Measurements from ENCODE around the gene SYTL5. TPM values are rescaled to one million over a fixed set of nuclear protein-coding genes. Genes with fewer than 3 reads are reported as not detected.

Gene SYTL5
- total and polyA plus RNA-seq, 2 experiments from 2014 or later: 0.23 to 0.35 TPM

DNA sequence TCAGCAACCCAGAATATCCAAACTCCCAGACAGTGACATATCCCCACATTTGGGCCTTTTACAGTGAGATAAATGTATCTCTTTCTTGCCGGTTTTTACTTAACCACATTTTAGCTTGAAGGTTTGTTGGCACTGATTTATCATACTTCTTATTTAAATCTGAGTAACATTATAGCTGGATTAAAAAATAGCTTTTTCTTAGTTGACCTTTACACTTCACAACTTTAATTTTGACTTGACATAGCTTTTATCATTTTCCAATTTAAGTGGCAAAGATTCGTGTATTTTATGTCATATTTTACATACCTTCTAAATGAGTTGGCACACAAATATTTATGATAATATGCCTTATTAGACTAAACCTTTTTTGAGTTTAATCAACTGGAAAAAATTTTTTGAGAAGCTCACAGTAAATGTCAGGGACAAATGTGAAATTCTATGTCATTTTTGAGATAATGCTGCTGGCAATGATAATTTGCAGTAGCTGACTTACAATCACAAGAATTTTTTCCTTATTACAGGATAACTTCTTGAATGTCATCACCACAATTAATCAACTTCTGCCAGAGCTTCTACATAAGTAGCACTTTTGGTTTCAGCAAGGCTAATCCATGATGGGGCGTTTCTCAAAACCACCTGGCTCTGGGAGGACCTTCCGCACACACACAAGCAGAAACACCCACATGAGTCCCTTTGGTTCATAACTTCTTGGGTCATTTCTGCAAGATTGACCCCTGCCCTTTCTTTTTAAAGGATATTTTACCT, 80.3 kb downstream of the SYTL5 start (continued):
- TF ChIP-seq, protein P1, sequence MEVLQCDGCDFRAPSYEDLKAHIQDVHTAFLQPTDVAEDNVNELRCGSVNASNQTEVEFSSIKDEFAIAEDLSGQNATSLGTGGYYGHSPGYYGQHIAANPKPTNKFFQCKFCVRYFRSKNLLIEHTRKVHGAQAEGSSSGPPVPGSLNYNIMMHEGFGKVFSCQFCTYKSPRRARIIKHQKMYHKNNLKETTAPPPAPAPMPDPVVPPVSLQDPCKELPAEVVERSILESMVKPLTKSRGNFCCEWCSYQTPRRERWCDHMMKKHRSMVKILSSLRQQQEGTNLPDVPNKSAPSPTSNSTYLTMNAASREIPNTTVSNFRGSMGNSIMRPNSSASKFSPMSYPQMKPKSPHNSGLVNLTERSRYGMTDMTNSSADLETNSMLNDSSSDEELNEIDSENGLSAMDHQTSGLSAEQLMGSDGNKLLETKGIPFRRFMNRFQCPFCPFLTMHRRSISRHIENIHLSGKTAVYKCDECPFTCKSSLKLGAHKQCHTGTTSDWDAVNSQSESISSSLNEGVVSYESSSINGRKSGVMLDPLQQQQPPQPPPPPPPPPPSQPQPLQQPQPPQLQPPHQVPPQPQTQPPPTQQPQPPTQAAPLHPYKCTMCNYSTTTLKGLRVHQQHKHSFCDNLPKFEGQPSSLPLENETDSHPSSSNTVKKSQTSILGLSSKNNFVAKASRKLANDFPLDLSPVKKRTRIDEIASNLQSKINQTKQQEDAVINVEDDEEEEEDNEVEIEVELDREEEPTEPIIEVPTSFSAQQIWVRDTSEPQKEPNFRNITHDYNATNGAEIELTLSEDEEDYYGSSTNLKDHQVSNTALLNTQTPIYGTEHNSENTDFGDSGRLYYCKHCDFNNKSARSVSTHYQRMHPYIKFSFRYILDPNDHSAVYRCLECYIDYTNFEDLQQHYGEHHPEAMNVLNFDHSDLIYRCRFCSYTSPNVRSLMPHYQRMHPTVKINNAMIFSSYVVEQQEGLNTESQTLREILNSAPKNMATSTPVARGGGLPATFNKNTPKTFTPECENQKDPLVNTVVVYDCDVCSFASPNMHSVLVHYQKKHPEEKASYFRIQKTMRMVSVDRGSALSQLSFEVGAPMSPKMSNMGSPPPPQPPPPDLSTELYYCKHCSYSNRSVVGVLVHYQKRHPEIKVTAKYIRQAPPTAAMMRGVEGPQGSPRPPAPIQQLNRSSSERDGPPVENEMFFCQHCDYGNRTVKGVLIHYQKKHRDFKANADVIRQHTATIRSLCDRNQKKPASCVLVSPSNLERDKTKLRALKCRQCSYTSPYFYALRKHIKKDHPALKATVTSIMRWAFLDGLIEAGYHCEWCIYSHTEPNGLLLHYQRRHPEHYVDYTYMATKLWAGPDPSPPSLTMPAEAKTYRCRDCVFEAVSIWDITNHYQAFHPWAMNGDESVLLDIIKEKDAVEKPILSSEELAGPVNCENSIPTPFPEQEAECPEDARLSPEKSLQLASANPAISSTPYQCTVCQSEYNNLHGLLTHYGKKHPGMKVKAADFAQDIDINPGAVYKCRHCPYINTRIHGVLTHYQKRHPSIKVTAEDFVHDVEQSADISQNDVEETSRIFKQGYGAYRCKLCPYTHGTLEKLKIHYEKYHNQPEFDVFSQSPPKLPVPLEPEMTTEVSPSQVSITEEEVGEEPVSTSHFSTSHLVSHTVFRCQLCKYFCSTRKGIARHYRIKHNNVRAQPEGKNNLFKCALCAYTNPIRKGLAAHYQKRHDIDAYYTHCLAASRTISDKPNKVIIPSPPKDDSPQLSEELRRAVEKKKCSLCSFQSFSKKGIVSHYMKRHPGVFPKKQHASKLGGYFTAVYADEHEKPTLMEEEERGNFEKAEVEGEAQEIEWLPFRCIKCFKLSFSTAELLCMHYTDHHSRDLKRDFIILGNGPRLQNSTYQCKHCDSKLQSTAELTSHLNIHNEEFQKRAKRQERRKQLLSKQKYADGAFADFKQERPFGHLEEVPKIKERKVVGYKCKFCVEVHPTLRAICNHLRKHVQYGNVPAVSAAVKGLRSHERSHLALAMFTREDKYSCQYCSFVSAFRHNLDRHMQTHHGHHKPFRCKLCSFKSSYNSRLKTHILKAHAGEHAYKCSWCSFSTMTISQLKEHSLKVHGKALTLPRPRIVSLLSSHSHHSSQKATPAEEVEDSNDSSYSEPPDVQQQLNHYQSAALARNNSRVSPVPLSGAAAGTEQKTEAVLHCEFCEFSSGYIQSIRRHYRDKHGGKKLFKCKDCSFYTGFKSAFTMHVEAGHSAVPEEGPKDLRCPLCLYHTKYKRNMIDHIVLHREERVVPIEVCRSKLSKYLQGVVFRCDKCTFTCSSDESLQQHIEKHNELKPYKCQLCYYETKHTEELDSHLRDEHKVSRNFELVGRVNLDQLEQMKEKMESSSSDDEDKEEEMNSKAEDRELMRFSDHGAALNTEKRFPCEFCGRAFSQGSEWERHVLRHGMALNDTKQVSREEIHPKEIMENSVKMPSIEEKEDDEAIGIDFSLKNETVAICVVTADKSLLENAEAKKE (CRISPR knock-in tag; IDR thresholded peaks at IDR 0.05): no peak
- TF ChIP-seq ZNF331 (CRISPR knock-in tag; IDR thresholded peaks at IDR 0.05; ENCODE audit: low read depth) (no peak), EZH2 (IDR thresholded peaks at IDR 0.05; ENCODE audit: low read depth, unreplicated experiment) (no peak), STAT1 (IDR thresholded peaks at IDR 0.05; ENCODE audit: unreplicated experiment) (no peak), NANOG (IDR thresholded peaks at IDR 0.05; ENCODE audit: borderline replicate concordance) (no peak), EZH2phosphoT487 (IDR thresholded peaks at IDR 0.05; ENCODE audit: unreplicated experiment) (no peak), CREB1 (CRISPR knock-in tag; IDR thresholded peaks at IDR 0.05; ENCODE audit: low read depth) (no peak), JUNB (IDR thresholded peaks at IDR 0.05; ENCODE audit: unreplicated experiment) (no peak)
- TF ChIP-seq, protein P2, sequence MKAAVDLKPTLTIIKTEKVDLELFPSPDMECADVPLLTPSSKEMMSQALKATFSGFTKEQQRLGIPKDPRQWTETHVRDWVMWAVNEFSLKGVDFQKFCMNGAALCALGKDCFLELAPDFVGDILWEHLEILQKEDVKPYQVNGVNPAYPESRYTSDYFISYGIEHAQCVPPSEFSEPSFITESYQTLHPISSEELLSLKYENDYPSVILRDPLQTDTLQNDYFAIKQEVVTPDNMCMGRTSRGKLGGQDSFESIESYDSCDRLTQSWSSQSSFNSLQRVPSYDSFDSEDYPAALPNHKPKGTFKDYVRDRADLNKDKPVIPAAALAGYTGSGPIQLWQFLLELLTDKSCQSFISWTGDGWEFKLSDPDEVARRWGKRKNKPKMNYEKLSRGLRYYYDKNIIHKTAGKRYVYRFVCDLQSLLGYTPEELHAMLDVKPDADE (IDR thresholded peaks at IDR 0.05): no peak
- TF ChIP-seq, protein P3, sequence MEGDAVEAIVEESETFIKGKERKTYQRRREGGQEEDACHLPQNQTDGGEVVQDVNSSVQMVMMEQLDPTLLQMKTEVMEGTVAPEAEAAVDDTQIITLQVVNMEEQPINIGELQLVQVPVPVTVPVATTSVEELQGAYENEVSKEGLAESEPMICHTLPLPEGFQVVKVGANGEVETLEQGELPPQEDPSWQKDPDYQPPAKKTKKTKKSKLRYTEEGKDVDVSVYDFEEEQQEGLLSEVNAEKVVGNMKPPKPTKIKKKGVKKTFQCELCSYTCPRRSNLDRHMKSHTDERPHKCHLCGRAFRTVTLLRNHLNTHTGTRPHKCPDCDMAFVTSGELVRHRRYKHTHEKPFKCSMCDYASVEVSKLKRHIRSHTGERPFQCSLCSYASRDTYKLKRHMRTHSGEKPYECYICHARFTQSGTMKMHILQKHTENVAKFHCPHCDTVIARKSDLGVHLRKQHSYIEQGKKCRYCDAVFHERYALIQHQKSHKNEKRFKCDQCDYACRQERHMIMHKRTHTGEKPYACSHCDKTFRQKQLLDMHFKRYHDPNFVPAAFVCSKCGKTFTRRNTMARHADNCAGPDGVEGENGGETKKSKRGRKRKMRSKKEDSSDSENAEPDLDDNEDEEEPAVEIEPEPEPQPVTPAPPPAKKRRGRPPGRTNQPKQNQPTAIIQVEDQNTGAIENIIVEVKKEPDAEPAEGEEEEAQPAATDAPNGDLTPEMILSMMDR (conservative IDR thresholded peaks at IDR 0.05; ENCODE audit: low read depth in 2 of 2): no peak

Measured in GM23338 (cell line).